ENCODE measurements around the gene ZC3H10.
"Not testable (repeated sequence)": the region's sequence is repeated elsewhere in the genome, so short reads cannot be mapped to it uniquely, and the experiment has no call there.

The ZC3H10 gene

DNA sequence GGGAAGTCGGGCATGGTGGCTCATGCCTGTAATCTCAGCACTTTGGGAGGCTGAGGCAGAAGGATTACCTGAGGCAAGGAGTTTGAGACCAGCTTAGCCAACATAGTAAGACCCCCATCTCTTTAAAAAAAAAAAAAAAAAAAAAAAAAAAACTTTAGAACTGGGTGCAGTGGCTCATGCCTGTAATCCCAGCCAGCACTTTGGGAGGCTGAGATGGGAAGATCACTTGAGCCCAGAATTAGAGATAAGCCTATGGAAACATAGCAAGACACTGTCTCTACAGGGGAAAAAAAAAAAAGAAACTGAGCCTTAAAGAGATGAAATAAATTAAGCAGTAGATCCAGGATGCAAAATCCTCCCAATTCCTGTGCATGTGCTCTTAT, 15.4 kb upstream of the ZC3H10 start:
- DNase-seq (ENCODE audit: low read depth in 2 of 2): no peak

DNA sequence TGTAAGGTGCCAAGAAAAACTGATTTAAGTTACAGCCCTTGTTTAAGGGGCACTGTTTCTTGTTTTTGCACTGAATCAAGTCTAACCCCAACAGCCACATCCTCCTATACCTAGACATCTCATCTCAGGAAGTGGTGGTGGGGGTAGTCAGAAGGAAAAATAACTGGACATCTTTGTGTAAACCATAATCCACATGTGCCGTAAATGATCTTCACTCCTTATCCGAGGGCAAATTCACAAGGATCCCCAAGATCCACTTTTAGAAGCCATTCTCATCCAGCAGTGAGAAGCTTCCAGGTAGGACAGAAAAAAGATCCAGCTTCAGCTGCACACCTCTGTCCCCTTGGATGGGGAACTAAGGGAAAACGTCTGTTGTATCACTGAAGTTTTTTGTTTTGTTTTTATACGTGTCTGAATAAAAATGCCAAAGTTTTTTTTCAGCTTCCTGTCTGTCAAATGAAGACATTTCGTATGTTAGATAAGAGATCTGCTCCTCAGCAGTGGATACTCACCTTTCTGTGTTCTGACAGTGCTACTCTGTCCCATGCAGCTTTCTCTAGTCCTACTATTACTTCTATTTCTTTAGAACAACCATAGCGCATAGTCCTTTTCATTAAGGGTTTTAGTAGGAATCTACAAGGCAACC, 14.9 kb upstream of the ZC3H10 start:
- no peak for DNase-seq (ENCODE audit: low read depth in 2 of 2)

DNA sequence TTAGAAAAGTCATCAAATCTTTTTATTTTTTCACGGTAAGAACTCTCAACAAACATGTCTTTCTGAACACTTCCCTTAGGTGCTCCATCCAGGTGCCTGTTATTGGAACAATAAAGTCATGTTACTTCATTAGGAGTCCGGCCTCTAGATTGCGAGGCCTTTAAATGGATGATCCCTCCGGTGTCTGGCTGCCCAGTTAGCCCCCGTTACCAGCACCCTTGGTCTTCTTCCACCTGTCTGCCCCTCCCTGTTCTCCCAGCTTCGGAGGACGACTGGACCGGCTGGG, 14.3 kb upstream of the ZC3H10 start:
- DNase-seq (ENCODE audit: low read depth in 2 of 2): no peak

DNA sequence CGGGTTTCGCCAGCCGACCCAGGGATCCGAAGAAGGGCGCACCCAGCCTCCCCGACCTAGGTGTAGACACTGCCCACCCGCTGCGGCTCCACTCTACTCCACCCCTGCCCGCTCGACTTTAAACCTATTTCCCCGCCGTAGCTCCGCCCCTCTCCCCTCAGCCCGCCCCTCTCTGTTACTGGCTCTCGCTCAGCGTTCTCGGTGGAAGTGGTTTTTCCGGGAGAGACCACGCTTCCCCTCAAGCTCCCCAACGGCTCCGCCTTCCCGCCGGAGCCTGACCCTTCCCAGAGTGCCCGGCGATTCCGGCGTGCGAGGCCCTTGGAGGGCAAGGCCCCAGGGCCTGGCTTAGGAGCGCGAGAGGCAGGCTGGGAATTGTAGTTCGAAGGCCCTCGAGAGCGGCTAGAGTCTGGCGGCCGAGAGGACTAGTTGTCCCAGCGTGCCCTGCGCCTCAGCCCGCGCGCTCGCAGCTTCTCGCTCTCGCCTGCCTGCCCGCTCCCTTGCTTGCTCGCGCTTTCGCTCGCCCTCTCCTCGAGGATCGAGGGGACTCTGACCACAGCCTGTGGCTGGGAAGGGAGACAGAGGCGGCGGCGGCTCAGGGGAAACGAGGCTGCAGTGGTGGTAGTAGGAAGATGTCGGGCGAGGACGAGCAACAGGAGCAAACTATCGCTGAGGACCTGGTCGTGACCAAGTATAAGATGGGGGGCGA, 13.8 kb upstream of the ZC3H10 start, which contains the start of gene PA2G4:
Gene PA2G4, plus strand, starts transcription at position 451 of the 706 bp plus-strand sequence. Its CDS starts 179 bp downstream, at position 630.
- DNase-seq (ENCODE audit: low read depth in 2 of 2): peak; percentile 95 to 98

DNA sequence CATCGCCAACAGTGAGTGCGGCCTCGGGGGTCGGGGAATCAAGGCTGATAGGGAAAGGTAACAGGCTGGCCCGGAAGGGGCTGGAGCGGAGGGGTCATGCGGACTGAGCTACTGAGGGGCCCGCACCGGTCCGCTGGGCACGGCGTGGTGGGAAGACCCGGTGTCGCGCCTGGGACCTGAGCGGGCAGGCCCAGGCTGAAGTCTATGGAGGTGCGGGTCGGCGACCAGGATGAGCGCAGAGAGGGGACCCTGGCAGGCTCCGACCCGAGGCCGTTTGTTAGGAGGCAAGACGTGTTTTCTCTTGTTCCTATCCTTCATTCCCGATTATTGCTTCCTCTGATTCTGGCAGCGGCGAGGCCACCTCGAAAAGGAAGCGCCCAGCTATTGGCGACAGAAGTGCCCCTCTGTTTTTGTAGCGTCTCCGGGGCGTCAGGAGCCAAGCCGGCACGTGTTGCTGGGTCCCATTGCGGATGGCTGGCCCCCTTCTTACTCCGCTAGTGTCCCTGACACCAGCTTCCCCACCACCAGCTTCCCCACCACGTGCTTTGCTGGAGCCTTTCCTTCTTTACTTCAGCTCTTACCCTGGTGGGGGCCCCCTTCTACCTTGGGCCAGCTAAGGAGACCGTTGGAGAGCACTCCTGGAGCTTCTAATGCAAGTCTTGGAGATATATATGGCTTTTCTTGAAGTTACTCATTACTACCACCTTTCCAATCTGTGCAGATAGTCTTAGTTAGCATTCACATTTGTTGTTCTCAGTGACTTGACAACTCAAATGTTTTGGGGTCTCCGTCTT, 13.1 kb upstream of the ZC3H10 start:
- DNase-seq (ENCODE audit: low read depth in 2 of 2): peak in 1 of 2 donors; percentile 32

DNA sequence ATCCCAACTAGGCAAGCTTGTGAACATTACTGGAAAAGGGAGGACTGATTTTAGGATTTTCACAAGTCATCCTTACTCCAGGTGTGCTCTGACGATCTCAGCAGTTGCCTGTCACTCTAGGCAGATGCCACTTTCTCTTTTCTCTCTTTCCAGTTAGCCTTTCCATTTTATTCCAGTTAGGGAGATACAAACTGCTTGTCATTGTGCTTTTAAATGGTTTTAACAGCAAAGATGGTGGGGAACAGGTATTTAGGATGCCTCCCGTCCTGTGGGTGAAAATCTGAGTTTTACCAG, 12.5 kb upstream of the ZC3H10 start:
- no peak for DNase-seq (ENCODE audit: low read depth in 2 of 2)

DNA sequence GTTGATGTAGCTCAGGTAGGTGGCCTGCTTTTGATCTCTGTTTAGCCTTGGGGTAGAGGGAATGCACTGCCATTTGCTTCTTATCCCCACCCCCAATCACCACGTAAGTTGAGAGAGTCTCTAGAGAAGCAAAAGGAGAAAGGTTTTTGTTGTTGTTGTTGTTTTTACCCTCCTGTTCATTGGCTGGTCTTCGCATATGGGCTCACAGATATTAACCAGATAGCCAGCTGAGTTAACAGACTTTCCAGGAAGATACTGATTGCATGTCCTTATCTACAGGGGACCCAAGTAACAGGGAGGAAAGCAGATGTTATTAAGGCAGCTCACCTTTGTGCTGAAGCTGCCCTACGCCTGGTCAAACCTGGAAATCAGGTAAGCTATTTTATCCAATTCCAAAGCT, 10.8 kb upstream of the ZC3H10 start:
- DNase-seq (ENCODE audit: low read depth in 2 of 2): no peak

DNA sequence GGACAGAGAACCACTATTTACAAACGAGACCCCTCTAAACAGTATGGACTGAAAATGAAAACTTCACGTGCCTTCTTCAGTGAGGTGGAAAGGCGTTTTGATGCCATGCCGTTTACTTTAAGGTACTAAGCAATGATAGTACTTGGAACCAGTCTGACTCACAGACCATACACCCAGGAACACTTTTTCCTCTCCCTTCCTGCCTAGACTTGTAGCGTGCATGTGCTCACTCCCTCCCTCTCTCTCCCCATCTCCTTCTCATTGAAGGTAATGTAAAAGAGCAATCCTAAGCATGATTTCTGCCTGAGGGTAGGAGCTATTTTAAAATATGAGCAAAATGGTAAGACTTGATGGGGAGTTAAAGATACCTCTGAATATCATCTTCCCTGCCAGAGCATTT, 7.5 kb upstream of the ZC3H10 start:
- no peak for DNase-seq (ENCODE audit: low read depth in 2 of 2)

DNA sequence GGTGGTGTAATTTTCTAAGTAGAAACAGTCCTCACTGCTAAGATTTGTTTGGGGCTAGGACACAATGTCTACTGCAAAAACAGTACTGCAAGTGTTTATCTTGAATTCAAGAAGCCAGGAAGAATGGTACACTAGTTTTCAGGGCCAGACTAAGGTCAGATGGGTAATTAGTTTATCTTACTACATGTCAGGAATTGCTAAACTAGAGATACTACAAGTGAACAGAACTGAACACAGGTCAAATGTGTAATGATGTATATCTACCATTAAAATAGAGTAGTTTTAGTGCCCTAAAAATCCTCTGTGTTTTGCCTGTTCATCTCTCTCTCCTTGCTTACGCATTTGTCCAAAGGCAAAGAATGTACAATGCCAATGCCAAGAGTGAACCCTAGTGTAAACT, 4.0 kb upstream of the ZC3H10 start:
- DNase-seq (ENCODE audit: low read depth in 2 of 2): no peak

DNA sequence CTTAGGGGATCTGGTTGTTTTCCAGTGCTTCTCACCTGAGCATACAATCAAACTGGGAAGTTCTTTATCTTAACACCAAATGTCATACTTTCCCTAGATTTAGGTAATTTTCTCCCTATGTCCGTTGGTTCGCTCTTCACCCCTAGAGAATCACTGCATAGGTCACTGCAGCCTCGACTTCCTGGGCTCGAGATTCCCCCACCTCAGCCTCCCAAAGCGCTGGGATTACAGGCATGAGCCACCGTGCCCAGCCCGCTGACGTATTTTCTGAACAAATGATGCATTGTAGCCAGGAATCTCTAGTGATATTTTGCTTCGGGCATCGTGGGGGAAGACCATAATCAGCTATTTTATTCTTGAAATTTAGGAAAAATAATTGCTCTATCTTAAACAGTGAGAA, 2.7 kb upstream of the ZC3H10 start:
- no peak for DNase-seq (ENCODE audit: low read depth in 2 of 2)

DNA sequence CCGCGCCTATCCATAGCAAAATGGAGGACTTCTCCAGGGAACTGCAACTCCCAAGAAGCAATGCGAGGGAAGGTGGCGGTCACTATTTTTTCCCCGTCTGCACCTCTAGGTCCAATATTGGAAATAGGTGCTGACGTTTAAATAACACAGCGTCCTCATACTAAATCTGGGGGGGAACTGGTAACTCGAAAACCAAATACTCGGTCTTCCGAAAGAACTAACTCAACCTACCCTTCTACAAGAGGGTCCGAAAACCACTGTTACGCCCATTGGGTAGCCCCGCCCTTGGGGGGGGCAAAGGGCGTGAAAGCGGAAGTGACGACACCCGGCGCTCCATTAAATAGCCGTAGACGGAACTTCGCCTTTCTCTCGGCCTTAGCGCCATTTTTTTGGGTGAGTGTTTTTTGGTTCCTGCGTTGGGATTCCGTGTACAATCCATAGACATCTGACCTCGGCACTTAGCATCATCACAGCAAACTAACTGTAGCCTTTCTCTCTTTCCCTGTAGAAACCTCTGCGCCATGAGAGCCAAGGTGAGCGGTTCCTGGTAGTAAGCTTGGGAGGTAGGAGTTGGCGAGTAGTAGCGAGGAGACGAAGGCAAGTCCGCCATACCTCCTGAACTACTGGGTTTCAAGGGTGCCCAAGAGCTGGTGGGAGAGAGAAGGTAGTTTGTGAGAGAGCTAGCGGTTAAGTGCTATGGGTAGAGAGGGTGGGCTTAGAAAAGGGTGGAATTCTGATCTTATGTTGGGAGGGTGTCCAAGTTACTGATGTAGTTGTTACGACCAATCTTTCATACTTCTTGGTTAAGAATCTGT, 1.6 kb upstream of the ZC3H10 start, which contains the start of gene RPL41:
Gene RPL41, plus strand, starts transcription at position 367 of the 815 bp plus-strand sequence.
- DNase-seq (ENCODE audit: low read depth in 2 of 2): peak; percentile 88 to 91

DNA sequence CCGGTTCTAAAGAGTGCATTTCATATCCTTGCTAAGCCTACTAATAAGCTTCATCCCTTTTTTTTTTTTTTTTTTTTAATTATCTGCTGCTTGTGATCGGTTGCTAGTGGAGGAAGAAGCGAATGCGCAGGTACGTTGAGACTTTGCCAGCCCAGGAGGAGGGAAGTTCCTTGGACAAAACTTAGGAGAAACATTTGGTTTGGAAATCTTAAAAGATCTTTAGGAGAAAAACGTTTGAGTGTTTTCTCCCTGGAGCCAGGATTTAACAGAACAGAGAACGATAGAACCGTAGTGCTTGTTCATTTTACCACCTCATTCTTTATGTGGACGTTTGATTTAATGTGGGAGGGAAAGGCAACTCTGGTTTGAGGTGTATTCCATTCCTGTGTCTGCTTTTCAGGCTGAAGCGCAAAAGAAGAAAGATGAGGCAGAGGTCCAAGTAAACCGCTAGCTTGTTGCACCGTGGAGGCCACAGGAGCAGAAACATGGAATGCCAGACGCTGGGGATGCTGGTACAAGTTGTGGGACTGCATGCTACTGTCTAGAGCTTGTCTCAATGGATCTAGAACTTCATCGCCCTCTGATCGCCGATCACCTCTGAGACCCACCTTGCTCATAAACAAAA, 872 bp upstream of the ZC3H10 start:
- DNase-seq (ENCODE audit: low read depth in 2 of 2): not testable (repeated sequence)

DNA sequence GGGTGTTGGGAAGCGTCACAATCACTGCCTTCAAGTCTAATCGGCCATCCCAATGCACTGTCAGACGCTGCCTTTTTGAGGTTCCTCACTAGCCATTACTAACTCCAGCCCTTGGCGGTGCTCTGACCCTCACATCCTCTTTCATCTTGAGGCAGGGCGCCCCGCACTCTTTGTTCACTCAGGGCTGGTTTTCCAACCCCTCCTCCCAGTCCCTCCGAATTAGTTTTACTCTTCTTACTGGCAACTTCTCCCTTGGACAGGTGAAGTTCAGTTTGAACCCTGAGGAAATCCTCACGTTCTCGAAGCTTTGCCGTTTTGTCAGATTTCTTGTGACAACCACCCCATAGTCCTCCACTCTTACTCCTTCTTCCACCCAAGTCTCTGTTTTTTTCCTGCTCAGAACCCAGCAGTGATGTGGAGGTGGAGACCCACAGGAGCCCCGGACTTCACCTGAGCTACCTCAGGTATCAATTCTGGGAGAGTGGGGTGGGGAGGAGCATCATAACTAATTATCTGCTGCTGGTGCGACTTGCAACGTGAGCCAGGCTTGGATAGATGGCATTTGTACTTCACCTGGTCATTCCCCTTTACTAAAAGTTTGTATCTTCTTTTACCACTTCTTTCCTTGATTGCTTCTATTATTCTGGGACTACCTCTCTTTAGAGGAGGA, 757 bp downstream of the ZC3H10 start:
- DNase-seq (ENCODE audit: low read depth in 2 of 2): no peak

DNA sequence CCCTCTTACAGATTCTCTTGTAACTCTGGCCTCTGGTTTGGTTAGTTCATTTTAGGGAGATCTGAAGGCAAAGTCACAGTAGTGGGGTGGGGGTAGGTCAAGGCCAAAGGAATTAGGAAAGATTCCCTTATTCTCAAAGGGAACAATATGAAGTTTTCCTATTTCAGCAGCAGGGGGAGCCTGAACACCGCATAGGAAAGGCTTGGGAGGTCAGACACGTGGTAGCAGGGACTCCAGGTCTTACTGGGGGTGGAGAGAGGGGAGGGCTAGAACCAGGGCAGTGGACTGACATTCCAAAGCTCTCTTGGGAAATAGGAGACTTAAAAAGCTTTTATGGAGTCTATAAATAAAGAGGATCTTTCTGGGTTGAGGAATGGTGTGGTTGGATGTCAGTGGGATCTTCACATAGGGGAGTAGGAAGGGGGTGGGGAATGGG, 1.3 kb downstream of the ZC3H10 start:
- DNase-seq (ENCODE audit: low read depth in 2 of 2): peak; percentile 42 to 52

DNA sequence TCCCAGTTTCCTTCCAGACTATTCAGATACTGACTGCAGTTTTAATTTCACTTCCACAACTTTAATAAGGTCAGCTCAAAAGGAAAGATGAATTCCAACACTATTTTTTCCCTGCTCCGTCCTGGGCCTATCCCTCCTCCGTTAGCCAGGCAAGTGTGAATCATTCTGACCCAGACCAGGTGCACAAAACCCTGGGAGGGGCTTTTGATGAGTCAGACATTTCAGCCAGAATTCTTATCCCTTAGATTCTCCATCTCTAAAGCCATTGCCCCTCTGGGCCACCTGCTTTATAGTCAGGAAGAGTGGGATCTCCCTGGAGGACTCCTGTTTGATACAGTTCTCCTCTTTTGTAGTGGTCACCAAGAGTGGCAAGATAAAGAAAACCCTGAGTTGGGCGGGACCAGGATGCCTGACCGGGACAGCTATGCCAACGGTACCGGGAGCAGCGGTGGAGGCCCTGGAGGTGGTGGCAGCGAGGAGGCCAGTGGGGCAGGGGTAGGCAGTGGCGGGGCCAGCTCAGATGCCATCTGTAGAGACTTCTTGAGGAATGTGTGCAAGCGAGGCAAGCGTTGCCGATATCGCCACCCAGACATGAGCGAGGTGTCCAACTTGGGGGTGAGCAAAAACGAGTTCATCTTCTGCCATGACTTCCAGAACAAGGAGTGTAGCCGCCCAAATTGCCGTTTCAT, 2.2 kb downstream of the ZC3H10 start:
- DNase-seq (ENCODE audit: low read depth in 2 of 2): no peak

DNA sequence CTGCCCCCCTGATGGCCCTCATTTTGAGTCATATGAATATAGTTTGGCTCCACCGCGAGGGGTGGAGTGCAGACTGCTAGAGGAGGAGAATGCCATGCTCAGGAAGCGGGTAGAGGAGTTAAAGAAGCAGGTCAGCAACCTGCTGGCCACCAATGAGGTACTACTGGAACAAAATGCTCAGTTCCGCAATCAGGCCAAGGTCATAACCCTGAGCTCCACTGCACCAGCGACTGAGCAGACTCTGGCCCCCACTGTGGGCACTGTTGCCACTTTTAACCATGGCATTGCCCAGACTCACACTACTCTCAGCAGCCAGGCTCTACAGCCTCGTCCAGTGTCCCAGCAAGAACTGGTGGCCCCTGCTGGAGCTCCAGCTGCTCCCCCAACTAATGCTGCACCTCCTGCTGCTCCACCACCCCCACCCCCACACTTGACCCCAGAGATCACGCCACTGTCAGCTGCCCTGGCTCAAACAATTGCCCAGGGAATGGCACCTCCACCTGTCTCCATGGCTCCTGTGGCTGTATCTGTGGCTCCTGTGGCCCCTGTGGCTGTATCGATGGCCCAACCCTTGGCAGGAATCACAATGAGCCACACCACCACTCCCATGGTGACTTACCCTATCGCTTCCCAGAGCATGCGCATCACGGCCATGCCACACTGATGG, 3.3 kb downstream of the ZC3H10 start:
- no peak for DNase-seq (ENCODE audit: low read depth in 2 of 2)

DNA sequence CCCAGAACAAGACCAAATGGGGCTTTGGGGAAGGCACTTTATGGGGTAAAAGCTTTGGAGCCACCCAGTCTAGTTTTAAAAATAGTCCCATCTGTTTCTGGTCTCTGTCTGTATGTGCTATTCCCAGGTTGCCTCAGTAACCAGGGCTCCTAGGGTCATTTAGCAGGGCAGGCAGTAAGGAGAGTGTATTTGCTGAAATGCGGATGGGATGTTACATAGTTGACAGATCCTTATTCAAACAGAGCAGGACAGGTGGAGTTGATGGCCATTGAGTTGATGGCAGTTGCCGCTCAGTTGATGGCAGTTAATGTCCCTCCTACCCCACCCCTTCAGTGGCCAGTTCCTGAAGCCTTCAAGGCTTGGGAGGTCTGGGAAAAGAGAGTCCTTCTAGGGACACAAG, 4.6 kb downstream of the ZC3H10 start:
- no peak for DNase-seq (ENCODE audit: low read depth in 2 of 2)

DNA sequence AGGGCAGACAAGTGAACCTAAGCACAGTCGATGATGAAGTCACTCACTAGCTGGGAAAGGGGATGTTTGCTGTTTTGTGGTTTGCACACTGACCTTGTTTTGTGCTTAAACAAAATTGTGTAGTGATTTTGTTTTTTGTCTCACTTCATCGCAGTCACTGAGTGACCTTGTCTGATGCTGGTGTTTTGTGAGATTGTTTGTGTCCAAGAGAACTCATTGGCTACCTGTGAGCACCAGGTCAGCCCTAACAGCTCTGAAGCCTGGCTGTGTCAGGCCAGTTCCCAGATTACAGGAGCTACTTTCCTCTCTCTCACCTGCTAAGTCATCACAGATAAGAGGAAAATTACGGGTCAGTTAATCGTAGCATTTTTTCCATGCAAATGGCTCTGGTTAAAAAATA, 6.1 kb downstream of the ZC3H10 start:
- no peak for DNase-seq (ENCODE audit: low read depth in 2 of 2)

DNA sequence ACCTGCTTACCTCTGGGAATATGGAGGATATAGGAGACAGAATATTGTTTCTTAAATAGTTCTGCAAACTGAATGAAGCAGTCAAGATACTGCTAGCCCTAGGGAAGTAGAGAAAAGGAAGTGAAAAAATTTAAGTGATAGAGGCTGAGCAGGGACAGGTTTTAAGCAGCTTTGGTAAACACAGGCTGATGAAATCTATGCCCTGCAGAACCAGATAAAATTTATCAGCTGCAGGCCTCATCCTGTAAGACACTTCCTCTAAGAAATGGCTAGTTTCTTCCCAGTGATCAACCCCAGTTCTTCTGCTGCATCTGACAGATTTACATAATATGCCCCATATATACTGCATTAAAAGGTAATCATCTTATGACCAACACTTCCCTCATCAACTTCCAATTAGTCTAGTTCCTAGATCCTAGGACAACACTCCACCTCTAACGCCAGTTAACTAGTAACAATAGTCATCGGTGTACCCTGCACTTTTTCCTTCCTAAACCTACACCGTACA, 8.7 kb downstream of the ZC3H10 start:
- DNase-seq (ENCODE audit: low read depth in 2 of 2): no peak

DNA sequence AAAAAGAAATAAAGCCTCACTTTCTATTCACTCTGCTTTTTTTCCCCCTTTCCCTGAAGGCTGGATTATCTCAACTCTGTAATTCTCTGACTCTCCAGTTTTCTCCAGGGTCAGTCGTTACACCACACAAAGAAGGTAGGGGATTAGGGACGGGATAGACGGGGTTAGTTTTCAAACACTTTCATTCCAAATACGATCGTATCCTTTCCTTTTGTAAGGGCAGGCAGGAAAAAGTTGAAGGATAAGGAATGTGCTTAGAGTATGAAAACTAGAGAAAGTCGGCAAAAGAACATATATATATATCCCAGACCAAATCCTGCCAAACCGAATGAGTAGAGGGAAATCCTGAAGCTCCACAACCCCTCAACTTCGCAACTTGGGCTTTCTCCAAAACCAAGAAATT, 9.4 kb downstream of the ZC3H10 start:
- no peak for DNase-seq (ENCODE audit: low read depth in 2 of 2)
